Ascending aorta (tissue), 2 donors: Measurements from ENCODE around the gene TIMP3. TPM values are rescaled to one million over a fixed set of nuclear protein-coding genes. Genes with fewer than 3 reads are reported as not detected.

Experiments
- DNase-seq, 2 donors: peaks; one replicate each; pipeline ENCODE4 v3.0.0-alpha.2; 2019; ENCODE audit warnings: low spot score in 2 of 2
- H3K27ac ChIP-seq, 2 donors: fragments of 200-600 bp; sonication (generic); one replicate each; pipeline ENCODE4 v1.5.1; 2016 to 2017; ENCODE audit warnings: mild to moderate bottlenecking in 1 of 2
- H3K27me3 ChIP-seq: fragments of 200-600 bp; sonication (generic); one replicate; pipeline ENCODE4 v1.5.1; 2017
- H3K36me3 ChIP-seq, 2 donors: fragments of 200-600 bp; sonication (generic); one replicate each; pipeline ENCODE4 v1.5.1; 2016
- H3K4me1 ChIP-seq, 2 donors: fragments of 200-600 bp; sonication (generic); one replicate each; pipeline ENCODE4 v1.5.1; 2016 to 2017; ENCODE audit warnings: mild to moderate bottlenecking in 1 of 2
- H3K4me3 ChIP-seq, 2 donors: fragments of 200-600 bp; sonication (generic); one replicate each; pipeline ENCODE4 v1.5.1; 2016 to 2017; ENCODE audit warnings: mild to moderate bottlenecking in 1 of 2
- H3K9me3 ChIP-seq, 2 donors: fragments of 200-600 bp; sonication (generic); one replicate each; pipeline ENCODE4 v1.5.1; 2016
- intact Hi-C: fragments of 100-400 bp; cut with DNase I; formaldehyde crosslinking; loops from one replicate; pipeline ENCODE4 v1.15.1; 2023
- total RNA-seq: library from RNA; depleted of rRNA; stranded (reverse); fragments of >200 nt; gene quantifications from one replicate; pipeline ENCODE4 v1.1.0, GENCODE V29; 2016
- TF ChIP-seq, protein P1 (sequence below), 3 experiments: fragments of 200-600 bp in 2 of 3; fragments of 450-650 bp in 1 of 3; sonication (generic) in 2 of 3; IDR thresholded peaks; one replicate each; pipeline ENCODE4 v1.5.1; 2016 to 2019; ENCODE audit warnings: antibody characterized with exemption in 3 of 3, mild to moderate bottlenecking in 1 of 3, moderate library complexity in 1 of 3

The TIMP3 gene
- total RNA-seq, 1 donor from 2014 or later: 394 TPM

DNA sequence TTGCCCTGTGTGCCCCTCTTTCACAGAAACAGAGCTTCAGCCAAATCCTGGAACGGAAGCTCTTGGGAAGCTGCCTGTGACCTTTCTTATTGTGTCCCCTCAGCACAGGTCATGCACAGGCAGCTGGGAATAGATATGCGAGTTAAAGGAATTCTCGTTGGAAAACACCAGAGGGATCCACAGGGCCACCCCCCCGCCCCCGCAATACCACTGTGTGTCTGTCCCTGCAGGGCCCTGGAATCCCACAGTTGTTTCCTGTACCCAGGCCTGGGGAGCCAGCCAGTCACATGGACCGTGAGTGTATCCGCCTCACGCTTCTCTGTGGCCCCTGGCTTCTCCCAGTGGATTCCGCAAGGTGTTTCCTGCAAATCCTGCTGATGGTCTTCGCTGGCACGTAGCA lies 29.0 kb downstream of the TIMP3 start:
- no peak overlapping the region for H3K27ac ChIP-seq
- H3K4me3 ChIP-seq: no peak overlapping the region
- intact Hi-C loops: no loop called here
- peaks cover 0 to 22% of the 10 kb centered on the region in 2 donors for H3K4me1 ChIP-seq
- no peaks in the 10 kb centered on the region for H3K9me3 ChIP-seq
- no peaks in the 10 kb centered on the region for H3K27me3 ChIP-seq
- H3K36me3 ChIP-seq: no peaks in the 10 kb centered on the region
- DNase-seq: no peak
- TF ChIP-seq, protein P1, sequence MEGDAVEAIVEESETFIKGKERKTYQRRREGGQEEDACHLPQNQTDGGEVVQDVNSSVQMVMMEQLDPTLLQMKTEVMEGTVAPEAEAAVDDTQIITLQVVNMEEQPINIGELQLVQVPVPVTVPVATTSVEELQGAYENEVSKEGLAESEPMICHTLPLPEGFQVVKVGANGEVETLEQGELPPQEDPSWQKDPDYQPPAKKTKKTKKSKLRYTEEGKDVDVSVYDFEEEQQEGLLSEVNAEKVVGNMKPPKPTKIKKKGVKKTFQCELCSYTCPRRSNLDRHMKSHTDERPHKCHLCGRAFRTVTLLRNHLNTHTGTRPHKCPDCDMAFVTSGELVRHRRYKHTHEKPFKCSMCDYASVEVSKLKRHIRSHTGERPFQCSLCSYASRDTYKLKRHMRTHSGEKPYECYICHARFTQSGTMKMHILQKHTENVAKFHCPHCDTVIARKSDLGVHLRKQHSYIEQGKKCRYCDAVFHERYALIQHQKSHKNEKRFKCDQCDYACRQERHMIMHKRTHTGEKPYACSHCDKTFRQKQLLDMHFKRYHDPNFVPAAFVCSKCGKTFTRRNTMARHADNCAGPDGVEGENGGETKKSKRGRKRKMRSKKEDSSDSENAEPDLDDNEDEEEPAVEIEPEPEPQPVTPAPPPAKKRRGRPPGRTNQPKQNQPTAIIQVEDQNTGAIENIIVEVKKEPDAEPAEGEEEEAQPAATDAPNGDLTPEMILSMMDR (IDR thresholded peaks at IDR 0.05): no peak

DNA sequence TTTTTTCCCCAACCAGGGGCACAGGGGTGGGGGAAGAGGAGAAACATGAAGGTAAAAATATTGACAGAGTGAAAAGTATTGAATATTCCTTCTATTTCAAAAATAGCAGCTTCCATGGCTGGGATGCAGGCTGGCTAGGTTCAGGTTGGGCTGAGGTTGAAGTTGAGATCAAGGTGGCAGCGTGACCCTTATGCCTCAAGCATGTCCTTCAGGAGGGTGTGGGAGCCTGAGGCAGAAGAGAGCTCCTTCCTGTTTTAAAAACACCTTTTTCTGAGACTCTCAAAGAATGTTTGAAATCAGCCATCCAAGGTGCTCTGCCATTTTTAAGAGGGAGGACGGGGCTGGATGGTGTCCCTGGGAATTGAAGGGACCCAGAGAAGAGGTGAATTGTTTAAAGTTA lies 29.5 kb downstream of the TIMP3 start:
- H3K27ac ChIP-seq: no peak overlapping the region
- no peak overlapping the region for H3K4me3 ChIP-seq
- intact Hi-C loops: no loop called here
- H3K27me3 ChIP-seq: no peaks in the 10 kb centered on the region
- no peaks in the 10 kb centered on the region for H3K9me3 ChIP-seq
- TF ChIP-seq, protein P1 (IDR thresholded peaks at IDR 0.05): no peak
- peaks cover 0 to 22% of the 10 kb centered on the region in 2 donors for H3K4me1 ChIP-seq
- H3K36me3 ChIP-seq: no peaks in the 10 kb centered on the region
- DNase-seq: no peak

DNA sequence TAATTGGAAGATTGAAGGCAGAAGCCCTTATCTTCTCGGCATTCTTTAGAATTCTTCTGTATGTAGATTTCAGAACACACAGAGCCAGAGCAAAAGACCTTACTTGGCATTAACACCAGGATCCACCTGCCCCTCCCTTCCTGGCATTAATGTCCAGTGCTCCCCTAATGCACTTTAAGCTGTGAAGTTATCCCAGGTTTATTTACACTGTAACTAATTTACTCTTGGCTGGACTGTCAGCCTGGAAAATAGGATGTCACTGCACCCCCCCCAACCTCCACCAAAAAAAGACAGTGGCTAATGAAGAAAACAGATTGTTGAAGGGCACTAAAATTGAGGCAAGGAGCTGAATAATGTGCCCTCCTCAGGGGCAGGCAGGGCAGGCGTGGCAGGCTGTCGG lies 30.1 kb downstream of the TIMP3 start:
- Histone ChIP-seq H3K27me3 (no peaks in the 10 kb centered on the region), H3K36me3 (no peaks in the 10 kb centered on the region), H3K9me3 (no peaks in the 10 kb centered on the region), H3K4me3 (no peak overlapping the region), H3K27ac (peak overlapping the region; percentile 19 to 36), H3K4me1 (peaks cover 0 to 24% of the 10 kb centered on the region in 2 donors)
- intact Hi-C loops: no loop called here
- DNase-seq: no peak
- TF ChIP-seq, protein P1 (IDR thresholded peaks at IDR 0.05): no peak

DNA sequence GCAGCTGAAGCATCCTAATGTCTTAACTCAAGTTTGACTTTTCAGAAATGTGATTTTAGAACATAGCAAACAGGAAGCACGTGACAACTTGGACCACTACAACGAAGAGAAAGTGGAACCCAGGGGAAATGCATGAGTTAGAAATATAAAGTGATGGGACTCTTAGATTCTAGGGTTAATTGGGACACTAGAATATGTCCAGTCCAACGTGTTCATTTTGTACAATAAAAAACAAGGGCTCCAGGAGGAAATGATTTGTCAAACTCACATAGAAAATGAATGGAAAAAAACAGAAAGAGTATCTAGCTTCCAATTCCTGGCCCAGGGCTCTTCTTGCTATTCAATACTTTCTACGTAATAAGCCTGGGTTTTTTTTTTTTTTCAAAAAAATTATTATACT lies 30.7 kb downstream of the TIMP3 start:
- TF ChIP-seq, protein P1 (IDR thresholded peaks at IDR 0.05): no peak
- Histone ChIP-seq H3K9me3 (no peaks in the 10 kb centered on the region), H3K36me3 (no peaks in the 10 kb centered on the region), H3K4me3 (no peak overlapping the region), H3K27ac (peak overlapping the region; percentile 19 to 36), H3K27me3 (no peaks in the 10 kb centered on the region), H3K4me1 (peaks cover 0 to 21% of the 10 kb centered on the region in 2 donors)
- no peak for DNase-seq
- intact Hi-C loops: no loop called here

DNA sequence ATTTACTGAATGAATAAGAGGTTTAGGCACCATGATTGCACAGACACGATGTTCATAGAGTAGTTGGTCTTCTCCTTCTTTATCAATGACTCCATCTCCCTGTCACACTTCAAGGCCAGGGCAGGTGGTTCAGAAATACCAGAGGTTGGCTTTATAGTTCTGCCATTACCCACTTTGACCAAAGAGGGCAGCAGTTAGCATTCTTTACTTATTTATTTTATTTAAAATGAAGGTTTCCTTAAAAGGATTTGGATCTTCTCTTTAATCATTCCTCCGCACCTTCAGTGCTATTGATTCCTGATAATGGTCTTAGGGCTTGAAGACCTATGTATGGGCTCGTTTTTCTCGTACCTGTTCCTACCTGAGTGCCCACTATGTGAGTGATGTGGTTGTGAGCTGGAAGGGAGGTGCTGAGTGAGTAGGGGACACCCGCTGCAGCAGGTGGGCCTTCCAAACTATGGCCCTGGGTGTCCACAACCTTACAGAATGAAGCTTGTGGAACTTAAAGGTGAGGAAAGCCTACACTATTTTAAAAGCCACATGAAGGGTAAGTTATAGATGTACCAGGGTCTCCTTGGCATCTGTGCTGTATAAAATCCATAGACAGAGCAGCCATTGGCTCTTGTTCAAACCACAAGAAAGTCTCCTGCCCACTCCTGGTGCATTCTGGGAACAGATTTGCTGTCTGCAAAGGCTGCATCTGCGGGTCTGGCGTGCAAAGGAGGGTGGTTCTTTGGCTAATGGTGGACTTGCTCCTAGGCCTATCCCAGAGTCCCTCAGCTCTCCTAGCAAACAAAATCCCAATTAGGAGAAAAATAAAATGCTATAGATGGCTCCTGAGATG lies 35.0 kb downstream of the TIMP3 start:
- H3K9me3 ChIP-seq: no peaks in the 10 kb centered on the region
- H3K27me3 ChIP-seq: no peaks in the 10 kb centered on the region
- no peak for DNase-seq
- no peak overlapping the region for H3K4me3 ChIP-seq
- intact Hi-C loops: loop anchor here (2.0 kb wide), 1 partner anchor 32 kb away; no protein-coding TSS in a partner anchor
- H3K36me3 ChIP-seq: no peaks in the 10 kb centered on the region
- TF ChIP-seq, protein P1 (IDR thresholded peaks at IDR 0.05): peak; percentile 26 to 46 (median 43)
- H3K4me1 ChIP-seq: peaks cover 10 to 48% of the 10 kb centered on the region in 2 donors
- H3K27ac ChIP-seq: no peak overlapping the region
